ENCODE results near the gene IL11RA.

DNA sequence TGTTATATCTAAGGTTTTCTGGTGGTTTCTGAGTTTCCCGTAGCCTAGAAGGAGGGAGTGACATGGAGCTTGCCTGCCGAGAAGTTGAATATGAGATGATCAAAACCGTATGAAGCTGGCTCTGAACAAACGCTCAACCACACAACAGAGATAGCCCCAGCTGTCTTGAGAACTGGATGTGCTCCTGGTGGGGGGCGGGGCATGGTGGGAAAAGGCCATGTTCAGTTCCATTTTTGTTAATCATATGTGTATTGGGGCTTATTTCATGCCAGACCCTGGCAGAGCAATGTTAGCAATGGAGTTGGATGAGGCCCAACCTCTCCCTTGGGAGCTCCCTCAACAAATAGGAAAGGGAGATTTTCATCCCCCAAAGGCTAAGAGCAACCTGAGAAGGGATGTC, 34.2 kb downstream of the IL11RA start:
- TF ChIP-seq POLR2A (IDR thresholded peaks at IDR 0.05; ENCODE audit: low read length) (no peak), GATA1 (IDR thresholded peaks at IDR 0.05; ENCODE audit: low read depth, low read length) (no peak)
